PC-9 (cell line): ENCODE data around the gene KRT38.

Experiments used
- EZH2 ChIP-seq: fragments of 200-600 bp; sonication (generic); IDR thresholded peaks from 2 replicates; pipeline ENCODE4 v1.8.0; 2017; ENCODE audit warnings: antibody characterized with exemption, low read depth
- TF ChIP-seq, protein P1 (sequence below): fragments of 200-600 bp; sonication (generic); conservative IDR thresholded peaks from 2 replicates; pipeline ENCODE4 v1.6.1; 2017; ENCODE audit warnings: mixed run types, antibody characterized with exemption, mild to moderate bottlenecking, moderate library complexity

DNA sequence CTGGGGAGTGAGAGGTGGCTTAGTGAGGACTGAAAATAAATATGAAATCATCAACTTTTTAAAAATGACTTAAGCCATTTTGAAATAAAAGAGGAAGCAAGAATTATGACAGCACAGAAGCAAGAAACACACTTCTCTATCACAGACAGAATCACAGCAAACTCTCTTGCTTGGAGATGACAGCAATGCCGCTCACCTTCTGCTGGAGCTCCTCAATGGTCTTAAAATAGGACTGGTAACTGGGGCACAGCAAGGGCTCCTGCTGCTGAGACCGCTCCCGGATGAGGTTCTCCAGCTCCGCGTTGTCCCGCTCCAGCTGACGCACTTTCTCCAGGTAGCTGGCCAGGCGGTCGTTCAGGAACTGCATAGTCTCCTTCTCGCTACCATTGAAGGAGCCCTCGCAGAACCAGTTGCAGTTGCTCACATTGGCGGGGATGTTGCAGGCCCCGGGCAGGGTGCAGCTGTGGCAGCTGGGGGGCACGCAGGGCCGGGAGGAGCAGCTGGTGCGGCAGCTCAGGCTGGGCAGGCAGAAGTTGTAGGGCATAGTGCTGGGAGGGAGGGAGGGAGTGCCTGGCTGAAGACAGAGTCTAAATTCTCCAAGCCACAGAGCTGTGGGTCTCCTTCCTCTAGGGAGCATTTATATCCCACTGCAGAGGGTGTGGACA, 43.7 kb downstream of the KRT38 start, which contains the start of gene KRT31:
- TF ChIP-seq EZH2, result no peak
- TF ChIP-seq, protein P1, sequence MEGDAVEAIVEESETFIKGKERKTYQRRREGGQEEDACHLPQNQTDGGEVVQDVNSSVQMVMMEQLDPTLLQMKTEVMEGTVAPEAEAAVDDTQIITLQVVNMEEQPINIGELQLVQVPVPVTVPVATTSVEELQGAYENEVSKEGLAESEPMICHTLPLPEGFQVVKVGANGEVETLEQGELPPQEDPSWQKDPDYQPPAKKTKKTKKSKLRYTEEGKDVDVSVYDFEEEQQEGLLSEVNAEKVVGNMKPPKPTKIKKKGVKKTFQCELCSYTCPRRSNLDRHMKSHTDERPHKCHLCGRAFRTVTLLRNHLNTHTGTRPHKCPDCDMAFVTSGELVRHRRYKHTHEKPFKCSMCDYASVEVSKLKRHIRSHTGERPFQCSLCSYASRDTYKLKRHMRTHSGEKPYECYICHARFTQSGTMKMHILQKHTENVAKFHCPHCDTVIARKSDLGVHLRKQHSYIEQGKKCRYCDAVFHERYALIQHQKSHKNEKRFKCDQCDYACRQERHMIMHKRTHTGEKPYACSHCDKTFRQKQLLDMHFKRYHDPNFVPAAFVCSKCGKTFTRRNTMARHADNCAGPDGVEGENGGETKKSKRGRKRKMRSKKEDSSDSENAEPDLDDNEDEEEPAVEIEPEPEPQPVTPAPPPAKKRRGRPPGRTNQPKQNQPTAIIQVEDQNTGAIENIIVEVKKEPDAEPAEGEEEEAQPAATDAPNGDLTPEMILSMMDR, result no peak
